ENCODE measurements around the gene SPATA7. TPM values are rescaled to one million over a fixed set of nuclear protein-coding genes. Genes with fewer than 3 reads are reported as not detected.

SPATA7 gene
- total and polyA plus RNA-seq, 4 experiments from 2014 or later, result 3.4 to 8.5 (median 4.0) TPM

GRCh38 chr14:88354358-88354757 is 31.1 kb upstream of the SPATA7 start:
- CTCF ChIA-PET (ENCODE audit: partially characterized antibody), result no interaction called here
- intact Hi-C loops (cut with micrococcal nuclease), result no loop called here
- no peaks in the 10 kb centered on the region for H3K36me3 Mint-ChIP-seq

GRCh38 chr14:88359500-88359899 is 26.0 kb upstream of the SPATA7 start:
- CTCF ChIA-PET (ENCODE audit: partially characterized antibody), result no interaction called here
- Mint-ChIP-seq H3K36me3 (no peaks in the 10 kb centered on the region), H3K9me3 (peaks cover 0 to 5% (median 3%) of the 10 kb centered on the region in 8 donors), H3K4me1 (no peaks in the 10 kb centered on the region), H3K4me3 (no peak overlapping the region), H3K27ac (no peak overlapping the region), H3K27me3 (peaks cover 0 to 9% of the 10 kb centered on the region in 2 donors)
- POLR2A ChIA-PET (ENCODE audit: partially characterized antibody), result no interaction called here
- Histone ChIP-seq H3K27me3 (ENCODE audit: insufficient read depth, low read length) (no peaks in the 10 kb centered on the region), H3K4me1 (ENCODE audit: insufficient read depth, low read length) (no peaks in the 10 kb centered on the region), H3K36me3 (ENCODE audit: insufficient read depth, low read length) (no peaks in the 10 kb centered on the region), H3K4me3 (ENCODE audit: low read length in 2 of 2) (no peak overlapping the region), H3K9me3 (ENCODE audit: control insufficient read depth in 1 of 2, low read length in 2 of 2) (no peaks in the 10 kb centered on the region), H3K27ac (ENCODE audit: low read depth, low read length) (no peak overlapping the region)
- intact Hi-C loops (cut with micrococcal nuclease), result no loop called here
- no peak for DNase-seq

More at GRCh38 chr14:88354358-88354757, 31.1 kb upstream of the SPATA7 start:
- H3K9me3 Mint-ChIP-seq, result no peaks in the 10 kb centered on the region
- H3K36me3 ChIP-seq (ENCODE audit: insufficient read depth, low read length), result no peaks in the 10 kb centered on the region
- H3K27me3 Mint-ChIP-seq, result peaks cover 0 to 4% of the 10 kb centered on the region in 2 donors
- no peak overlapping the region for H3K4me3 Mint-ChIP-seq
- no peaks in the 10 kb centered on the region for H3K4me1 Mint-ChIP-seq
- no peaks in the 10 kb centered on the region for H3K4me1 ChIP-seq (ENCODE audit: insufficient read depth, low read length)
- H3K9me3 ChIP-seq (ENCODE audit: control insufficient read depth in 1 of 2, low read length in 2 of 2), result no peaks in the 10 kb centered on the region
- no peak overlapping the region for H3K27ac Mint-ChIP-seq
- no peak for DNase-seq
- H3K27ac ChIP-seq (ENCODE audit: low read depth, low read length), result no peak overlapping the region
- POLR2A ChIA-PET (ENCODE audit: partially characterized antibody), result no interaction called here
- no peak overlapping the region for H3K4me3 ChIP-seq (ENCODE audit: low read length in 2 of 2)
- no peaks in the 10 kb centered on the region for H3K27me3 ChIP-seq (ENCODE audit: insufficient read depth, low read length)

DNA sequence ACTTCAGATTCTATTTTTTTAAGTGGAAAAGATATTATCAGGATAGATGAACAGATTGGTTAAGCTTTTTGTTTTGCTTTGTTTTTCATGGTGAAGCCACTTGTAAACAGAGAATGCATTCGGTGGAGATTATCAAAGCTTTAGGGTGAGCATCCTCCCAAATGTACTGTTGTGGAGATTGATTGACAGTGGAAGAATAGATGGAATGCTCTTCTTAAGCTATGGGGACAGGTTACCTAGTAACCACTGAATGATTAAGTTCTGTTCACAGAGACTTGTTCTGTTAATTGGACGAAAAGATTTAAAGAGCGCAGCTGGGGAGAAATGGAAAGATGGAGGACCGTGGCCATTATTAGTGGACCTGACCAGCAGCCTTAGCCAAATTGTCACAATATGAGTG is 21.8 kb upstream of the SPATA7 start:
- Mint-ChIP-seq H3K9me3 (peaks cover 0 to 5% (median 4%) of the 10 kb centered on the region in 8 donors), H3K27ac (no peak overlapping the region), H3K27me3 (peaks cover 7% of the 10 kb centered on the region in 2 donors), H3K36me3 (no peaks in the 10 kb centered on the region), H3K4me1 (no peaks in the 10 kb centered on the region), H3K4me3 (no peak overlapping the region)
- Histone ChIP-seq H3K36me3 (ENCODE audit: insufficient read depth, low read length) (no peaks in the 10 kb centered on the region), H3K27me3 (ENCODE audit: insufficient read depth, low read length) (no peaks in the 10 kb centered on the region), H3K9me3 (ENCODE audit: control insufficient read depth in 1 of 2, low read length in 2 of 2) (no peaks in the 10 kb centered on the region), H3K4me3 (ENCODE audit: low read length in 2 of 2) (no peak overlapping the region), H3K27ac (ENCODE audit: low read depth, low read length) (no peak overlapping the region), H3K4me1 (ENCODE audit: insufficient read depth, low read length) (no peaks in the 10 kb centered on the region)
- ChIA-PET CTCF (ENCODE audit: partially characterized antibody) (no interaction called here), POLR2A (ENCODE audit: partially characterized antibody) (no interaction called here)
- no peak for DNase-seq
- intact Hi-C loops (cut with micrococcal nuclease), result no loop called here

- Histone ChIP-seq H3K36me3 (ENCODE audit: insufficient read depth, low read length) (no peaks in the 10 kb centered on the region), H3K27ac (ENCODE audit: low read depth, low read length) (no peak overlapping the region), H3K4me3 (ENCODE audit: low read length in 2 of 2) (no peak overlapping the region), H3K9me3 (ENCODE audit: control insufficient read depth in 1 of 2, low read length in 2 of 2) (no peaks in the 10 kb centered on the region), H3K27me3 (ENCODE audit: insufficient read depth, low read length) (no peaks in the 10 kb centered on the region), H3K4me1 (ENCODE audit: insufficient read depth, low read length) (no peaks in the 10 kb centered on the region)
- ChIA-PET POLR2A (ENCODE audit: partially characterized antibody) (no interaction called here), CTCF (ENCODE audit: partially characterized antibody) (no interaction called here)
- H3K36me3 Mint-ChIP-seq, result no peaks in the 10 kb centered on the region
- intact Hi-C loops (cut with micrococcal nuclease), result no loop called here
- no peak overlapping the region for H3K27ac Mint-ChIP-seq
- H3K9me3 Mint-ChIP-seq, result peaks cover 0 to 5% (median 4%) of the 10 kb centered on the region in 8 donors
- no peak overlapping the region for H3K4me3 Mint-ChIP-seq
- DNase-seq, result no peak
- no peaks in the 10 kb centered on the region for H3K4me1 Mint-ChIP-seq
- H3K27me3 Mint-ChIP-seq, result peaks cover 11 to 15% of the 10 kb centered on the region in 2 donors
These were observed 20.6 kb upstream of the SPATA7 start for GRCh38 chr14:88364710-88365413.

DNA sequence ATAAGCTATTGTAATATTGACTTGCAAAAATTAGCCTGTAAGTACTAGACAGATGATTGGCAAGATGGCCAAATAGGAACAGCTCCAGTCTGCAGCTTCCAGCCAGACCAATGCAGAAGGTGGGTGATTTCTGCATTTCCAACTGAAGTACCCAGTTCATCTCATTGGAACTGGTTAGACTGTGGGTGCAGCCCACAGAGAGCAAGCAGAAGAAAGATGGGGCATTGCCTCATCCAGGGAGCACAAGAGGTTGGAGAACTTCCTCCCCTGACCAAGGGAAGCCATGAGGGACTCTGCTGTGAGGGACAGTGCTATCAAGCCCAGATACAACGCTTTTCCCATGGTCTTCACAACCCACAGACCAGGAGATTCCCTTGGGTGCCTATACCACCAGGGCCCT is 16.0 kb upstream of the SPATA7 start:
- Mint-ChIP-seq H3K4me3 (no peak overlapping the region), H3K9me3 (peaks cover 0 to 17% (median 2%) of the 10 kb centered on the region in 8 donors), H3K27me3 (peaks cover 32 to 33% of the 10 kb centered on the region in 2 donors), H3K27ac (no peak overlapping the region), H3K36me3 (no peaks in the 10 kb centered on the region), H3K4me1 (no peaks in the 10 kb centered on the region)
- H3K4me1 ChIP-seq (ENCODE audit: insufficient read depth, low read length), result no peaks in the 10 kb centered on the region
- H3K4me3 ChIP-seq (ENCODE audit: low read length in 2 of 2), result no peak overlapping the region
- no peaks in the 10 kb centered on the region for H3K27me3 ChIP-seq (ENCODE audit: insufficient read depth, low read length)
- DNase-seq, result no peak
- ChIA-PET CTCF (ENCODE audit: partially characterized antibody) (interaction anchor here (1.1 kb wide), 1 partner anchor 10 kb away, joined by 3 read pairs; no protein-coding TSS in a partner anchor), POLR2A (ENCODE audit: partially characterized antibody) (no interaction called here)
- H3K9me3 ChIP-seq (ENCODE audit: control insufficient read depth in 1 of 2, low read length in 2 of 2), result no peaks in the 10 kb centered on the region
- no peak overlapping the region for H3K27ac ChIP-seq (ENCODE audit: low read depth, low read length)
- intact Hi-C loops (cut with micrococcal nuclease), result no loop called here
- no peaks in the 10 kb centered on the region for H3K36me3 ChIP-seq (ENCODE audit: insufficient read depth, low read length)

DNA sequence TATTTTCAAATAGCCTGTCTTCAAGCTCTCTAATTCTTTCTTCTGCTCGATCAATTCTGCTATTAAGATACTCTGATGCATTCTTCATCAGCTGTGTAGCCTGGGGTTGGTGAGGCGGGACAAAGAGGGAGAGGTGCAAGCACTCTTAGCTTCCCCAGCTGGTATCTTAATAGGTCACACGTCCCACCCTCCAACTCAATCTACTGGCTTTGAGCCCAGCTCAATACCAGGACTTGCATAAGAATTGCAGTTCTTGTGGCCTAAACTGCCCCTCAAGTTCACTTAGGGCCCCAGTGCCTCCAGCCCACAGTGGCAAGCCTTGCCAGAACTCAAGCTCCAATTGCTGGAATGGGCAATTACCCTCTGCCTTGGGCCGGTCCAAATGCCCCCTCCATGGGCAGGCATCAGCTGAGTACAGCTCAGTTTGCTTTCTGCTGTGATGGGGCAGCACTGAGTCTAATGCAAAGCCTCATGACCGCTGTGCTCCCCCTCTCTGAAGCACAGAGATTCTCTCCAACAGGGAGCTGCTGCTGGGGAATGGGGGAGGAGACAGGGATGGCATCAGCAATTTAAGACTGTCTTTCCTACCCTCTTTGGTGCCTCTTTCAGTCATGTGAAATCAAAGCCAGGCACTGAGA is 5.6 kb upstream of the SPATA7 start:
- Mint-ChIP-seq H3K27me3 (peaks cover 1 to 5% of the 10 kb centered on the region in 2 donors), H3K36me3 (peaks cover 0 to 1% of the 10 kb centered on the region in 2 donors)

GRCh38 chr14:88380405-88380804 is 5.1 kb upstream of the SPATA7 start:
- peaks cover 3 to 11% (median 8%) of the 10 kb centered on the region in 4 donors for H3K4me1 Mint-ChIP-seq

More for the DNA sequence above, 5.6 kb upstream of the SPATA7 start:
- H3K27me3 ChIP-seq (ENCODE audit: insufficient read depth, low read length), result no peaks in the 10 kb centered on the region
- peaks cover 4% of the 10 kb centered on the region for H3K4me1 ChIP-seq (ENCODE audit: insufficient read depth, low read length)
- H3K4me3 ChIP-seq (ENCODE audit: low read length in 2 of 2), result no peak overlapping the region
- peaks cover 0 to 6% (median under 1%) of the 10 kb centered on the region in 8 donors for H3K9me3 Mint-ChIP-seq
- peaks cover 3 to 11% (median 5%) of the 10 kb centered on the region in 4 donors for H3K4me1 Mint-ChIP-seq
- CTCF ChIA-PET (ENCODE audit: partially characterized antibody), result interaction anchor here (0.7 to 1.9 kb wide), 7 partner anchors 8 to 574 kb away, joined by 3 to 9 read pairs (median 4); no protein-coding TSS in a partner anchor
- no peak overlapping the region for H3K4me3 Mint-ChIP-seq
- no peaks in the 10 kb centered on the region for H3K9me3 ChIP-seq (ENCODE audit: control insufficient read depth in 1 of 2, low read length in 2 of 2)
- no peaks in the 10 kb centered on the region for H3K36me3 ChIP-seq (ENCODE audit: insufficient read depth, low read length)
- no peak overlapping the region for H3K27ac ChIP-seq (ENCODE audit: low read depth, low read length)
- intact Hi-C loops (cut with micrococcal nuclease), result loop anchor here (5.0 to 10.0 kb wide), 2 partner anchors 193 to 435 kb away; no protein-coding TSS in a partner anchor
- POLR2A ChIA-PET (ENCODE audit: partially characterized antibody), result no interaction called here
- DNase-seq, result no peak
- H3K27ac Mint-ChIP-seq, result no peak overlapping the region

More at GRCh38 chr14:88380405-88380804, 5.1 kb upstream of the SPATA7 start:
- no peak overlapping the region for H3K4me3 Mint-ChIP-seq
- Histone ChIP-seq H3K4me3 (ENCODE audit: low read length in 2 of 2) (no peak overlapping the region), H3K27me3 (ENCODE audit: insufficient read depth, low read length) (no peaks in the 10 kb centered on the region), H3K9me3 (ENCODE audit: control insufficient read depth in 1 of 2, low read length in 2 of 2) (no peaks in the 10 kb centered on the region), H3K36me3 (ENCODE audit: insufficient read depth, low read length) (no peaks in the 10 kb centered on the region), H3K27ac (ENCODE audit: low read depth, low read length) (no peak overlapping the region), H3K4me1 (ENCODE audit: insufficient read depth, low read length) (peaks cover 6% of the 10 kb centered on the region)
- ChIA-PET POLR2A (ENCODE audit: partially characterized antibody) (no interaction called here), CTCF (ENCODE audit: partially characterized antibody) (interaction anchor here (0.9 to 1.9 kb wide), 6 partner anchors 9 to 574 kb away, joined by 4 to 9 read pairs (median 4); no protein-coding TSS in a partner anchor)
- H3K27me3 Mint-ChIP-seq, result peaks cover 0 to 2% of the 10 kb centered on the region in 2 donors
- DNase-seq, result no peak
- peaks cover 0 to 7% of the 10 kb centered on the region in 2 donors for H3K36me3 Mint-ChIP-seq
- no peak overlapping the region for H3K27ac Mint-ChIP-seq
- intact Hi-C loops (cut with micrococcal nuclease), result loop anchor here (5.0 to 10.0 kb wide), 2 partner anchors 193 to 436 kb away; no protein-coding TSS in a partner anchor
- peaks cover 0 to 3% (median 0%) of the 10 kb centered on the region in 8 donors for H3K9me3 Mint-ChIP-seq

Measured in CD4-positive, alpha-beta memory T cell (primary cell).